ENCODE measurements around the gene C2orf76.
A peak's percentile ranks its signal among the peaks of the same experiment; 100 is the strongest.
"Not testable (repeated sequence)": the region's sequence is repeated elsewhere in the genome, so short reads cannot be mapped to it uniquely, and the experiment has no call there.

C2orf76 gene

DNA sequence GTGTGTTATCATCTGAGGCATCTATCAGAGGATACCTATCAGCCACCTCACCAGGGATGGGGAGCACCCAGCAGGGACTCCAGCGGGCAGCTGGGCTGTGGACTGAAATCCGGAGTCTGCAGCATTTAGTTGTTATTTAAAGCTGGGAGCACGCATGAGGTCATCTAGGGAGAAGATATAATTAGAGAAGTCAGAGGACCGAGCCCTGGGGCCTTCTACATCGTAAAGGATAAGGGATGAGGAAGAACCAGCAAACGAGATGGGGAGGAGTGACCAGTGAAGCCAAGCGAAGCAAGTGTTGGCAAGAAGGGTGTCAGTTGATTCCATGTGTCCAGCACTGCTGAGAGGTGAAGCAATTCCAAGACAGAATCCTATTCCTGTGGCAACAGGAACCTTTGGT, 72.7 kb downstream of the C2orf76 start:
- DNase-seq (ENCODE audit: low spot score): no peak

DNA sequence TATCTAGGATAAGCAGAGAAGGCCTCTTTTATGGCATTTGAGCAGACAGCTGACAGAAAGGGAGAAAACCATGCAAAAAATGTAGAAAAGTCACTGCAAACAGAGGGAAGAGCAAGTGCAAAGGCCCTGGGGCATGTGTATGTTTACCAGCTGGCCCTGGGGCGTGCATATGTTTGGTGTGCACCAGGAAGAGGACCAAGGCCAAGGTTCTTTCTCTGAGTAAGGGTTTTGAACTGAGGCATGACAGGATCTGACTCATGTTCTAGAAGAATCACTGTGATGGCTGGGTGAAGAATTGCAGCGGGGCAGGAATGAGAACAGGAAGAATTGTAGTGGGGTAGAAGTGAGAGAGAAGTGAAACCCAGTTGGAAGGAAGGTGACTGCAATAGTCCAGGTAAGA, 73.4 kb downstream of the C2orf76 start:
- DNase-seq (ENCODE audit: low spot score): no peak

GRCh38 chr2:119292226-119292625, 74.4 kb downstream of the C2orf76 start:
- no peak for DNase-seq (ENCODE audit: low spot score)

GRCh38 chr2:119291588-119292167, 75.0 kb downstream of the C2orf76 start:
- DNase-seq (ENCODE audit: low spot score): no peak

GRCh38 chr2:119290859-119291587, 75.6 kb downstream of the C2orf76 start:
- DNase-seq (ENCODE audit: low spot score): peak; percentile 70

GRCh38 chr2:119289642-119290041, 77.0 kb downstream of the C2orf76 start:
- no peak for DNase-seq (ENCODE audit: low spot score)

DNA sequence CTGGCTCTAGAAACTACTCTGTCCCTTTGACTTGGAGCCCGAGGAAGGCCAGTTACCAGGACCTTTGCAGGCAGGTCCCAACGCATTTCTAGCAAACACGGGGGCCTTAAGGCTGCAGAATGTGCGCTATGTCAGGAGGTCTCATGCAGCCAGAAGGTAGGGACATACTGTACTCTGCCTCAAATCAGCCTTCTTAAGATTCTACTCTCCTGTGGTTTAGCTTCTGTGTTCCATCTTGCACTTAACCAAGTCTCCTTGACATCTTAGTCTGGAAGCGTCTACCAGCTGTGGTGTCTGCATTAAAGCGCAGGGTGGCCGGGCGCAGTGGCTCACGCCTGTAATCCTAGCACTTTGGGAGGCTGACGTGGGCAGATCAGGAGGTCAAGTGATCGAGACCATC, 77.5 kb downstream of the C2orf76 start:
- DNase-seq (ENCODE audit: low spot score): no peak

- DNase-seq (ENCODE audit: low spot score): no peak
Observed at GRCh38 chr2:119288576-119288975, 78.1 kb downstream of the C2orf76 start.

DNA sequence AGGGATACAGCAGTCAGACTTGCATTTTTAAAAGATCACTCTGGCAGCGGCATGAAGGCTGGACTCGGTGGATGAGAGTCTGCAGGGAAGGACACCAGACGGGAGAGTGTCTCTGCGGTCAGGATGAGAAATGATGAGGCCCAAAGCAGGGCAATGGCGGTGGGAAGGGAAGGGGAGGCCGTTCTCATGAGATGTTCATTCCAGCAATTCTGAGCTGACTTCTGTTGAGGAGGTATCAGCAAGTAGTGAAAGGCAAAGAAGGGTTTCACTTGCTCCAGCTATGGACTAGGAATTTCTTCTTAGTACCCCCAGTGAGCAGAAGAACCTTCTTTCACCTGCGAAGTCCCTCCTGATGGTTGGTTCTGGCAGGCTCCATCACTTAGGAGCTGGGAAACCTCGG, 80.0 kb downstream of the C2orf76 start:
- DNase-seq (ENCODE audit: low spot score): no peak

DNA sequence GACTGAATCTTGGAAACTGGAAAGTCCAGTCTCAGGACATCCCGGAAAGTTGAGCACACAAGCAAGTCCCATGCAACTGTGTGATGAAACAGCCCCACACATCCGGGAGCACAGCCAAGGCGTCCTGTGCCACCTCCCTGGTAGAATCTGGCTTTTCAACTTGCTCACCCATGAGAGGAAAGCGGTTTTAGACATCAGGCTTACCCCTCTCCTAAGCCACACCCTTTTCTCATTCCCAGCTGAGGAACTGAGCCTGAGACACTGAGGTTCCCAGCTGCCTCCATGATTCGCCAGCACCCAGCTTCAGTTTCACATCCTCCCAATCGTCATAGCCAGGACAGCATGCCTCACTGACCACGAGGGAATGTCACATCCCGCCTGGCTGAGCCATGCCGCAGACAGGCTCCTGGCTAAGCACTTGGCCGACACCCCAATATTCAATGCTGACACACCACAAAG, 82.7 kb downstream of the C2orf76 start:
- peak; percentile 77 for DNase-seq (ENCODE audit: low spot score)

- DNase-seq (ENCODE audit: low spot score): peak; percentile 90
Observed at GRCh38 chr2:119282996-119283511, 83.6 kb downstream of the C2orf76 start.

DNA sequence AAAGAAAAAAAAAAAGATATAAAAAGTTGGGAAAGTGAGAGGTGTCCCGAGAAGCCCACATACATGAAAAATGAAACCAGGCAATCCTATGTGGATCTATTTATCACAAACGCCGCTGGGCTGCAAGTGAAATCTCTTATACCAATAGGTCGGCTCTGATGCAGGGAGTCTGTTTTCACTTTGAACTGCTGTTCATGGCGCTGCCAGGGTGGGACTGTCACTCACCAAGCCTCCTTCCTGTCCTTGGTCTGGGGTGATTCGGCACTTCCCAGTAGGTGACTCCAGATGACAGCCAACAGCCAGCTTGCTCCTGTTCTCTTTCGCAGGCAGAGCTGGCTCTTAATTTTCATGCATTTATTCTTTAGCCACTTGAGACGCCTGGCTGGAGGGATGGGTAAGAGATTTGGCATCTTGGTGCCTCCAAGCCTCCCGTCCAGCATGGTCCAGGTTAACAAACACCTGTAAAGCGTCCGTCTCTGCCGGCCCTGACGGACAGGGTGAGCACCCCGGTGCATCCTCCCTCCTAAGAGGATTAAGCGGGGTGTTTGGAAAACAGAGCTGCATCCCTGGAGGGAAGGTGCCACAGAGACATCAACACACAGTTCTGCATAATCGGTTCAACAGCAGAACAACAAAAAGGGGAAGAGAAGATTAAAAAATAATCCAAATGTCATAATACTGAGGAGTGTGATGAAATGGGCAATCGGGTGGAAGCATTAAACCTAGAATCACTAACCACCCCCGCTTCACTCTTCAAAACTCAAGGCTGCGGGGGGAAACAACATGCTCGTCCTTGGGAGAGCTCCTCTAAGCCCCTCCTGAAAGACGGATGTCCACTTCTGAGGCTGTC, 84.3 kb downstream of the C2orf76 start:
- no peak for DNase-seq (ENCODE audit: low spot score)

GRCh38 chr2:119280680-119281079, 86.0 kb downstream of the C2orf76 start:
- DNase-seq (ENCODE audit: low spot score): no peak

DNA sequence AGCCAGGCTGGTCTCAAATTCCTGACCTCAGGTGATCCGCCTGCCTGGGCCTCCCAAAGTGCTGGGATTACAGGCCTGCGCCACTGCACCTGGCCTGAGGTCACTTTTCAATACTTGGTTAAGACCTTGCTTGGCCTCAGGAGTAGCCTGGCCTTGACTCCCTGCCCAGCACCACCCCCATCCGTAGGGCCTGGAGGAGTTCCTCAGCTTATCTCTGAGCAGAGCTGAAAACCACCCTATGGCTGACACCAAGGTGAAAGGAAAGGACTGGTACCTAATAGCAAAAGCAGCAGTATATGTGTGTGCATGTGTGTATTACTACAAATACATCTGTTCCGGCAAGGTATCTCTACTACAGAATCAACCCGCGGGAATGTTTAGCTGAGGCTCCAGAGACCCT, 87.0 kb downstream of the C2orf76 start:
- no peak for DNase-seq (ENCODE audit: low spot score)

DNA sequence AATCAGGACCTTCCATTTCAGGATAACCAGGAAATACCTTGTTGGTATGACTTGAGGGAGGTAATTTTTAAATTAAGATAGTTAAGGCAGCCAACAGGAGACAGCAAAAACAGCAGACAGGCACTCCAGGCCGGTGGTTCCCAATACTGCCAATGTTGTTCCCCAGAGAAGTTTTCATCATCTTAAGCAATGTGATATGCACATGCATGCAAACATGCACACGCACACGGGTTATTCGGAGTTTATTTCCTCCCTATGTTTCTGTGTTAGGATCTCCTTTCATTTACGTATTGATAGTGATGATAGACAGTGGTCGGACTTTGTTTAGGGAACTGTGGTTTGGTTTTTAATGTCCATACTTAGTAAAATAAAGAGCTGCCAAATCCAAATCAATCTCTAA, 87.7 kb downstream of the C2orf76 start:
- no peak for DNase-seq (ENCODE audit: low spot score)

- not testable (repeated sequence) for DNase-seq (ENCODE audit: low spot score)
Observed at GRCh38 chr2:119278385-119278784, 88.2 kb downstream of the C2orf76 start.

GRCh38 chr2:119276864-119277263, 89.8 kb downstream of the C2orf76 start:
- no peak for DNase-seq (ENCODE audit: low spot score)

DNA sequence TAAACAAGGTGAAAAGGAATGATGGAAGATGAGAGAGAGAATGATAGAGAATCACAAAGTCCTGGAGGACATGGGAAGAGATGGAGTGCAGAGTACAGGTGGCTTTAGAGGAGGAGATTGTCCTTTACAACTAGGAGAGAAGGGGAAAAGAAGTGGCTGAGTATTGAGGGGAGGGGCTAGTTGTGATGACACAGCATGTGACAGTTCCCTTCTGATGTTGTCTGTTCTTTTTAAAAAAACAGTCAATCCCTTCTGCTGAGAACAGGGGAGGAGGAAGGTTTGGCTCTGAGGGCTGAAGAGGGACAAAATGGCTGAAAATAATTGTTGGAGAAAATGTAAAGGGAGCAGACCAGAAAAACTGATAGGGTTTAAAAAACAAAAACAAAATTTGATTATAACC, 99.0 kb downstream of the C2orf76 start:
- DNase-seq (ENCODE audit: low spot score): no peak

DNA sequence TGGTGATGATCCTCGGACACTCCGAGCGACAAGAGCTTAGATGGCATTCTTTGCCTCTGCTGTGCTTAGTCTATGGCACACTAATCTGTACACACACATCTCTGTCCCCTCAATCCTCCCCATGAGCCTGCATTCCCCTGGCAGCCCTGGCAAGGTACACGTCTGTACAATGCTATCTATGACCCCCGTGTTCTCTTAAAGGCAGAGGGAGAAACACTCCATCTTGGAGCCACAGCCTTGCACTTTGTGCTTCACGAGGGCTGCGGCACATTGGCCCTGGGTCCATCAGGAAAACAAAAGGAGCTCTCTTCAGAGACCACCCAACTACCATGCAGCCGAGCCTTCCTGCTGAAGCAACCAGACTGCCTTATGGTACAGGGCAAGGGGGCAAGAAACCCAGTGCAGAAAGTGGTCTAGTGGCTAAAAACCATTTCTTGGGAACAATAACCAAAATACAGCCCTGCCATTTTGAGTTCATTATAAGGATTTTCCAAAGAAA, 100.5 kb downstream of the C2orf76 start:
- DNase-seq (ENCODE audit: low spot score): no peak

GRCh38 chr2:119265693-119266066, 101.0 kb downstream of the C2orf76 start:
- no peak for DNase-seq (ENCODE audit: low spot score)

DNA sequence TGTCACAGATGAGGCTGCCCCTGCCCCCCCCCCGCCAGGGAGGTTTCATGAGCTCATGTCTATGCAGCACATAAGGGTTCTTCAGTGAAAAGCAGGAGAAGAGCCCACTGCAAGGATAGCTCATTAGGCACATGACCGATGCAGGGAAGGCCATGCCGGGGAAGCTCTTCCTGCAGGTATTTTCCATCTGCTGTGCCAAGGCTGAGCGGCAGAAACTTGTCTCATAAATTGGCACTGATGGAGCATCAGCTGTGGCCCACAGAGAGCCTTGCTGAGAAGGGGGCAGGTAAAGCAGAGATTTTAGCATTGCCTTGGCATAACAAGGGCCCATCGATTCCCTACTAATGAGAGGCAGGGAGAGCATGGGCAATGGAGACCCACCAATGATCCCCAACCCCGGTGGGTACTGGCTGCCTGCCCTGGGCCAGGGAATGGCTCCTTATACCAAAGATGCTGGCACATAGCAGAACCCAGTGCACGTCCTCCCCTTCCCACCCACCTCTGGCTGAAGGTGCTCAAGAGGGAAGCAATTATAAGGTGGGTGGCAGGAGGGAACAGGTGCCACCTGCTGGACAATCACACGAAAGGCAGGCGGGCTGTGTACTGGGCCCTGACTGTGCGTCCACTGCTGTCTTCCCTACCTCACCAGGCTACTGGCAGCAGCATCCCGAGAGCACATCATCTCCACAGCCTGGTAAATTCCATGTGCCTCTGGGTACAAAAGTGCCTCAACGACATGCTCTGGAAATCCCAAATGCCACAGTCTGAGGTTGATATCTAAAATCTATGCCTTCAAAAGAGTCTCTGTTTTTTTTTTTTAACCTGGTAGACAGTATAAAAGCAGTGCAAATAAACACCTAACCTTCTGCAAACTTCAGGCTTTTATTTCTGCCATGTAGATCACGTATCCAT, 101.6 kb downstream of the C2orf76 start:
- no peak for DNase-seq (ENCODE audit: low spot score)
